HPDE6-E6E7 (cell line): ENCODE measurements around the gene CCDC136.

Experiments
- DNase-seq: peaks from one replicate; pipeline ENCODE4 v3.0.0; 2011; ENCODE audit warnings: missing footprints; ENCODE audit errors: extremely low spot score

The CCDC136 gene

GRCh38 chr7:128844777-128845311, 53.1 kb downstream of the CCDC136 start:
- no peak for DNase-seq

- no peak for DNase-seq
Measured at GRCh38 chr7:128845475-128845874, 53.7 kb downstream of the CCDC136 start.

GRCh38 chr7:128845987-128846386, 54.2 kb downstream of the CCDC136 start:
- no peak for DNase-seq

GRCh38 chr7:128846781-128847444, 55.1 kb downstream of the CCDC136 start:
- DNase-seq: no peak

GRCh38 chr7:128847721-128848211, 56.0 kb downstream of the CCDC136 start:
- DNase-seq: no peak

- DNase-seq: no peak
Measured at GRCh38 chr7:128848289-128849155, 56.8 kb downstream of the CCDC136 start.

- no peak for DNase-seq
Measured at GRCh38 chr7:128849156-128849515, 57.4 kb downstream of the CCDC136 start.

- DNase-seq: no peak
Measured at GRCh38 chr7:128849804-128850490, 58.2 kb downstream of the CCDC136 start.

- DNase-seq: no peak
Measured at GRCh38 chr7:128852537-128853254, 60.9 kb downstream of the CCDC136 start.

- no peak for DNase-seq
Measured at GRCh38 chr7:128853799-128854198, 62.0 kb downstream of the CCDC136 start.

GRCh38 chr7:128854396-128854795, 62.6 kb downstream of the CCDC136 start:
- DNase-seq: no peak

- no peak for DNase-seq
Measured at GRCh38 chr7:128855559-128855958, 63.8 kb downstream of the CCDC136 start.

- DNase-seq: no peak
Measured at GRCh38 chr7:128856001-128856718, 64.4 kb downstream of the CCDC136 start.

- no peak for DNase-seq
Measured at GRCh38 chr7:128858380-128859231, 66.8 kb downstream of the CCDC136 start.

- no peak for DNase-seq
Measured at GRCh38 chr7:128859232-128860157, 67.7 kb downstream of the CCDC136 start.

- DNase-seq: no peak
Measured at GRCh38 chr7:128860158-128861073, 68.6 kb downstream of the CCDC136 start.

GRCh38 chr7:128861957-128862570, 70.3 kb downstream of the CCDC136 start:
- no peak for DNase-seq
